ENCODE results near the gene CCL25. TPM values are rescaled to one million over a fixed set of nuclear protein-coding genes. Genes with fewer than 3 reads are reported as not detected.
A peak's percentile ranks its signal among the peaks of the same experiment; 100 is the strongest.

The CCL25 gene
- total and polyA plus RNA-seq, 9 of the 15 experiments (the other 6 are each of a cell fraction or from before 2014, with no cell fraction given) = 0.15 TPM; not detected in 8

DNA sequence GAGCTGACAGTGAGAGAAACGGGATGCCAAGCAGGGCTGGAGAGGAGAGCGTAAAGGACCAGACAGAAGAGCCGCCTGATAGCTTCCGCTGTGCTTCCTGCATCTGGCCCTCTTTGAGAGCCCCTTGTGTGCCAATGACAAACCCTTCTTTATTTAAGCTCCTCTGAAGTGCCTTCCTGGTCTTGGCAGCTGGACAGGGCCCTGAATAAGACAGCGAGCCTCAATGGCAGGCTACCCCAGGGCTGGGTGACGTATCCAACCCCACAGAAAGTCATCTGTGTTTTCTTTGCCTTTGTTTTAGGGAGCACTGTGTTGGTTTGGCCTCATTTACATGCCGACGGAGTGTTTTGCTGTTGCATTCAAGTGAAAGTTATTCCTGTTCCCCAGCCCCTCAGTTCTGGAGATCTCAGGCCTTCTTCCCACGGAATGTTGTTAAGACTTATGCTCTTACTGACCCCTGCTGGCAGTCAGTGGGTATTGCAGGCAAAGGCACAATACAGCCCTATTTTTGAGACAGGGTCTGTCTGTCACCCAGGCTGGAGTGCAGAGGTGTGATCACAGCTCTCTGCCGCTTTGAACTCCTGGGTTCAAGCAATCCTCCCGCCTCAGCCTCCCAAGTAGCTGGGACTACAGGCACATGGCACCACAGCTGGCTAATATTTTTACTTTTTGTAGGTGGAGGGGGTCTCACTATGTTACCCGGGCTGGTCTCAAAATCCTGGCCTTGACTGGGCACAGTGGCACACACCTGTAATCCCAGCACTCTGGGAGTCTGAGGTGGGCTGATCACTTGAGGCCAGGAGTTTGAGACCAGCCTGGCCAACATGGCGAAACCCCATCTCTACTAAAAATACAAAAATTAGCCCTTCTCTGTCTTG lies 16.8 kb downstream of the CCL25 start:
- Histone ChIP-seq H3K4me2 (ENCODE audit: insufficient read depth, low read length) (no peak overlapping the region), H3K4me1 (replicated peaks in 1 of 2; ENCODE audit: control insufficient read depth in 2 of 2, insufficient read depth in 2 of 2, low read length in 2 of 2) (peaks cover 0 to 14% of the 10 kb centered on the region in 2 experiments; a peak in 2 of 5 replicates), H4K20me1 (replicated peaks; ENCODE audit: control insufficient read depth, insufficient read depth, low read length) (no peaks in the 10 kb centered on the region), H3K4me3 (no peak overlapping the region), H3K79me2 (ENCODE audit: control insufficient read depth, insufficient read depth, low read length) (no peaks in the 10 kb centered on the region), H3K27ac (ENCODE audit: extremely low read depth, low read depth, low read length) (no peak overlapping the region), H3K9me3 (replicated peaks; ENCODE audit: control insufficient read depth, insufficient read depth, low read depth, low read length) (peaks cover 18% of the 10 kb centered on the region), H3K36me3 (ENCODE audit: control insufficient read depth, insufficient read depth, low read length) (no peaks in the 10 kb centered on the region), H3K9ac (ENCODE audit: insufficient read depth in 1 of 2, low read depth in 2 of 2, low read length in 2 of 2) (no peak overlapping the region), H2AFZ (ENCODE audit: low read depth, low read length) (no peak overlapping the region), H3K9me1 (ENCODE audit: control insufficient read depth, insufficient read depth, low read length) (no peaks in the 10 kb centered on the region), H3K27me3 (ENCODE audit: control insufficient read depth in 2 of 2, insufficient read depth in 2 of 2, low read length in 2 of 2) (no peaks in the 10 kb centered on the region)
- BruUV-seq (replicated peaks) = no TSS peak
- intact Hi-C loops (cut with micrococcal nuclease) (loop anchor here (1.0 to 10.0 kb wide), 2 partner anchors 52 to 125 kb away; partner anchors contain the start of gene TIMM44), in situ Hi-C loops (cut with MboI) (no loop called here)
- DNase-seq (ENCODE audit: extremely low read depth in 1 of 4, low spot score in 3 of 4) (peak; percentile 49 to 71 (median 51)), FAIRE-seq (peak; percentile 95), ATAC-seq (peak; percentile 46; the same call in 2 of the 3 replicates)
- POLR2A ChIA-PET = interaction anchor here (0.6 to 1.4 kb wide), 5 partner anchors 9 to 793 kb away, joined by 3 to 7 read pairs (median 3); no protein-coding TSS in a partner anchor
- 64% methylated on average over 13 of the region's 13 CpGs for WGBS (ENCODE audit: insufficient coverage, low coverage, missing lambda C conversion rate)
- CTCF ChIA-PET (ENCODE audit: low intra/inter-chr PET ratio) = interaction anchor here (0.5 to 1.3 kb wide), 5 partner anchors 52 to 500 kb away, joined by 3 to 7 read pairs (median 4); partner anchors contain the start of genes ELAVL1 and TIMM44
- TF ChIP-seq RCOR1 (IDR thresholded peaks at IDR 0.05; ENCODE audit: borderline replicate concordance in 1 of 2, low read depth in 2 of 2, low read length in 2 of 2) = no peak
- TF ChIP-seq NEUROD1 (IDR thresholded peaks at IDR 0.05; ENCODE audit: borderline replicate concordance, low read depth, low read length, partially characterized antibody) = no peak
- TF ChIP-seq ZNF316 (IDR thresholded peaks at IDR 0.05) = no peak
- TF ChIP-seq ESRRB (CRISPR knock-in tag; IDR thresholded peaks at IDR 0.05; ENCODE audit: borderline replicate concordance) = no peak
- TF ChIP-seq, protein P1, sequence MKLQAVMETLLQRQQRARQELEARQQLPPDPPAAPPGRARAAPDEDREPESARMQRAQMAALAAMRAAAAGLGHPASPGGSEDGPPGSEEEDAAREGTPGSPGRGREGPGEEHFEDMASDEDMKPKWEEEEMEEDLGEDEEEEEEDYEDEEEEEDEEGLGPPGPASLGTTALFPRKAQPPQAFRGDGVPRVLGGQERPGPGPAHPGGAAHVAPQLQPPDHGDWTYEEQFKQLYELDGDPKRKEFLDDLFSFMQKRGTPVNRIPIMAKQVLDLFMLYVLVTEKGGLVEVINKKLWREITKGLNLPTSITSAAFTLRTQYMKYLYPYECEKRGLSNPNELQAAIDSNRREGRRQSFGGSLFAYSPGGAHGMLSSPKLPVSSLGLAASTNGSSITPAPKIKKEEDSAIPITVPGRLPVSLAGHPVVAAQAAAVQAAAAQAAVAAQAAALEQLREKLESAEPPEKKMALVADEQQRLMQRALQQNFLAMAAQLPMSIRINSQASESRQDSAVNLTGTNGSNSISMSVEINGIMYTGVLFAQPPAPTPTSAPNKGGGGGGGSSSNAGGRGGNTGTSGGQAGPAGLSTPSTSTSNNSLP (IDR thresholded peaks at IDR 0.05; ENCODE audit: borderline replicate concordance, low read depth, low read length) = no peak
- TF ChIP-seq SP1 (CRISPR knock-in tag; IDR thresholded peaks at IDR 0.05) = 0 out of 2 replicates have a peak, but pooled peaks have one; percentile 17
- no peak for TF ChIP-seq YBX1 (IDR thresholded peaks at IDR 0.05)
- TF ChIP-seq, protein P2, sequence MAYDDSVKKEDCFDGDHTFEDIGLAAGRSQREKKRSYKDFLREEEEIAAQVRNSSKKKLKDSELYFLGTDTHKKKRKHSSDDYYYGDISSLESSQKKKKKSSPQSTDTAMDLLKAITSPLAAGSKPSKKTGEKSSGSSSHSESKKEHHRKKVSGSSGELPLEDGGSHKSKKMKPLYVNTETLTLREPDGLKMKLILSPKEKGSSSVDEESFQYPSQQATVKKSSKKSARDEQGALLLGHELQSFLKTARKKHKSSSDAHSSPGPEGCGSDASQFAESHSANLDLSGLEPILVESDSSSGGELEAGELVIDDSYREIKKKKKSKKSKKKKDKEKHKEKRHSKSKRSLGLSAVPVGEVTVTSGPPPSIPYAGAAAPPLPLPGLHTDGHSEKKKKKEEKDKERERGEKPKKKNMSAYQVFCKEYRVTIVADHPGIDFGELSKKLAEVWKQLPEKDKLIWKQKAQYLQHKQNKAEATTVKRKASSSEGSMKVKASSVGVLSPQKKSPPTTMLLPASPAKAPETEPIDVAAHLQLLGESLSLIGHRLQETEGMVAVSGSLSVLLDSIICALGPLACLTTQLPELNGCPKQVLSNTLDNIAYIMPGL (CRISPR knock-in tag; IDR thresholded peaks at IDR 0.05) = no peak
- TF ChIP-seq KDM5B (IDR thresholded peaks at IDR 0.05; ENCODE audit: insufficient replicate concordance, low read depth, low read length) = no peak
- TF ChIP-seq MECOM (CRISPR knock-in tag; IDR thresholded peaks at IDR 0.05) = no peak
- TF ChIP-seq ZNF224 (CRISPR knock-in tag; IDR thresholded peaks at IDR 0.05) = no peak
- no peak for TF ChIP-seq TCFL5 (CRISPR knock-in tag; conservative IDR thresholded peaks at IDR 0.05)
- no peak for TF ChIP-seq FOS (IDR thresholded peaks at IDR 0.05; ENCODE audit: extremely low read depth, insufficient read length)
